ENCODE results near the gene HFM1.

DNA sequence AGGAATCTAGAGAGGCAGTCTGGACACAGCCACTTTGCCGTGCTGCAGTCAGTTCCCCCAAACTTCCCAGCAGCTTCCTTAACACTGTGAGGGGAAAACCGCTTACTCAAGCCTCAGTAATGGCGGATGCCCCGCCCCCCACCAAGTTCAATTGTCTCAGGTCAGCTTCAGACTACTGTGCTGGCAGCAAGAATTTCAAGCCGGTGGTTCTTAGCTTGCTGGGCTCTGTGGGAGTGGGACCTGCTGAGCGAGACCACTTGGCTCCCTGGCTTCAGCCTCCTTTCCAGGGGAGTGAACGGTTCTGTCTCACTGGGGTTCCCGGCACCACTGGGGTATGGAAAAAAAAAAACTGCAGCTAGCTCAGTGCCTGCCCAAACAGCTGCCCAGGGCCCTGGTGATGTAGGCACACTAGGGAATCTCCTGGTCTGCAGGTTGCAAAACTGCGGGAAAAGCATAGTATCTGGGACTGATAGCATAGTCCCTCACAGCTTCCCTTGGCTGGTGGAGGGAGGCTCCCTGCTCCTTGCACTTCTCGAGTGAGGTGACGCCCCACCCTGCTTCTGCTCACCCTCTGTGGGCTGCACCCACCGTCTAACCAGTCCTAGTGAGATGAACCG lies 23.7 kb upstream of the HFM1 start:
- TF ChIP-seq, protein P1, sequence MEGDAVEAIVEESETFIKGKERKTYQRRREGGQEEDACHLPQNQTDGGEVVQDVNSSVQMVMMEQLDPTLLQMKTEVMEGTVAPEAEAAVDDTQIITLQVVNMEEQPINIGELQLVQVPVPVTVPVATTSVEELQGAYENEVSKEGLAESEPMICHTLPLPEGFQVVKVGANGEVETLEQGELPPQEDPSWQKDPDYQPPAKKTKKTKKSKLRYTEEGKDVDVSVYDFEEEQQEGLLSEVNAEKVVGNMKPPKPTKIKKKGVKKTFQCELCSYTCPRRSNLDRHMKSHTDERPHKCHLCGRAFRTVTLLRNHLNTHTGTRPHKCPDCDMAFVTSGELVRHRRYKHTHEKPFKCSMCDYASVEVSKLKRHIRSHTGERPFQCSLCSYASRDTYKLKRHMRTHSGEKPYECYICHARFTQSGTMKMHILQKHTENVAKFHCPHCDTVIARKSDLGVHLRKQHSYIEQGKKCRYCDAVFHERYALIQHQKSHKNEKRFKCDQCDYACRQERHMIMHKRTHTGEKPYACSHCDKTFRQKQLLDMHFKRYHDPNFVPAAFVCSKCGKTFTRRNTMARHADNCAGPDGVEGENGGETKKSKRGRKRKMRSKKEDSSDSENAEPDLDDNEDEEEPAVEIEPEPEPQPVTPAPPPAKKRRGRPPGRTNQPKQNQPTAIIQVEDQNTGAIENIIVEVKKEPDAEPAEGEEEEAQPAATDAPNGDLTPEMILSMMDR (IDR thresholded peaks at IDR 0.05 in 2 of 3, conservative IDR thresholded peaks at IDR 0.05 in 1 of 3; ENCODE audit: control insufficient read depth in 2 of 3, extremely low read depth in 1 of 3, insufficient read depth in 1 of 3, low read depth in 3 of 3, low read length in 3 of 3) = no peak
- no peak for TF ChIP-seq EZH2 (IDR thresholded peaks at IDR 0.05; ENCODE audit: borderline replicate concordance, control insufficient read depth, low read depth, low read length)
- no peak for TF ChIP-seq HDAC6 (IDR thresholded peaks at IDR 0.05; ENCODE audit: unreplicated experiment)
- no peak for TF ChIP-seq RELA (IDR thresholded peaks at IDR 0.05; ENCODE audit: borderline replicate concordance, partially characterized antibody)
- TF ChIP-seq E2F4 (IDR thresholded peaks at IDR 0.05; ENCODE audit: low read depth, low read length) = no peak
- no peak for TF ChIP-seq MAX (IDR thresholded peaks at IDR 0.05; ENCODE audit: low read depth, low read length)
- TF ChIP-seq HDGF (IDR thresholded peaks at IDR 0.05) = no peak
- TF ChIP-seq NRF1 (conservative IDR thresholded peaks at IDR 0.05; ENCODE audit: low read depth, low read length) = no peak
- TF ChIP-seq, protein P2, sequence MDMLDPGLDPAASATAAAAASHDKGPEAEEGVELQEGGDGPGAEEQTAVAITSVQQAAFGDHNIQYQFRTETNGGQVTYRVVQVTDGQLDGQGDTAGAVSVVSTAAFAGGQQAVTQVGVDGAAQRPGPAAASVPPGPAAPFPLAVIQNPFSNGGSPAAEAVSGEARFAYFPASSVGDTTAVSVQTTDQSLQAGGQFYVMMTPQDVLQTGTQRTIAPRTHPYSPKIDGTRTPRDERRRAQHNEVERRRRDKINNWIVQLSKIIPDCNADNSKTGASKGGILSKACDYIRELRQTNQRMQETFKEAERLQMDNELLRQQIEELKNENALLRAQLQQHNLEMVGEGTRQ (IDR thresholded peaks at IDR 0.05; ENCODE audit: borderline replicate concordance, low read depth, low read length) = no peak
- TF ChIP-seq MTA2 (IDR thresholded peaks at IDR 0.05; ENCODE audit: low read depth) = no peak
- no peak for TF ChIP-seq SP1 (IDR thresholded peaks at IDR 0.05; ENCODE audit: low read depth, low read length)
- no peak for TF ChIP-seq TCF3 (IDR thresholded peaks at IDR 0.05; ENCODE audit: borderline replicate concordance, insufficient read depth, low read depth, low read length)
- no peak for TF ChIP-seq MTA3 (IDR thresholded peaks at IDR 0.05; ENCODE audit: borderline replicate concordance, low read length)

Data from GM12878 (cell line).